ENCODE results near the gene CHPT1.

CHPT1 gene

GRCh38 chr12:101767537-101767936, 70.1 kb downstream of the CHPT1 start:
- no peak for DNase-seq

DNA sequence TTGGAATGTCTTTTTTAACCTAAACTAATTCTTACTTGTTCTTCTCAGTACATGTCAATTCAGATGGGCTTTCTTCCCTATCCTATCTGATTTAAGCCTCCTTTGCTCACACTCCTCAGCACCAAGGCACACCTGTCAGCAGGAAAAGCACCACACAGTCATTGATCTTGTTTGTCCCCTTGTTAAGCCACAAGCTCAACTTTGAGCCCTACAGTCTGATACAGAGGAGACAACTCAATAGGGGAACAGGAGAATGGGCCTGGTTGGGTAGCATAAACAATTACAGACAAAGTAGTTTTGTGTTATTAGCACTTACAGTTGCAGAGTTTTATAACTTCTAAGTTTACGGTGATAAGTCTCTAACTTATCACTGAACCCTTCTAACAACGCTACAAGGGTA, 71.3 kb downstream of the CHPT1 start:
- no peak for DNase-seq

DNA sequence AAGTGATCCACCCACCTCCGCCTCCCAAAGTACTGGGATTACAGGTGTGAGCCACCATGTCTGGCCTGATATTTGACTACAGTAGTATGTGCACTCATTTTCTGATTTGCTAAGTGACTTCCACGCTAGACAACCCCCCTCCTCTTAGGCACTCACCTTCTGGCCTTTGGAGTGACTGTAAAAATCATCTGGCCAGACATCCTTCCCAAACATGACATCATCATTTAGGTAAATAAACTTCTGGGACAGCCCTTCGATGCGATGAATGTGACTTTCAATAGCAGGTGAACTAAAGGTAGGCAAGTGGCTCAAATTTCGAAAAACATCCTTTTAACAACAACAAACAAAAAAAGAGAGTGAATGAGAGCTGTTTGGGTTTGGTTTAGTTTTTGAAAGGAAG, 72.4 kb downstream of the CHPT1 start:
- no peak for DNase-seq

DNA sequence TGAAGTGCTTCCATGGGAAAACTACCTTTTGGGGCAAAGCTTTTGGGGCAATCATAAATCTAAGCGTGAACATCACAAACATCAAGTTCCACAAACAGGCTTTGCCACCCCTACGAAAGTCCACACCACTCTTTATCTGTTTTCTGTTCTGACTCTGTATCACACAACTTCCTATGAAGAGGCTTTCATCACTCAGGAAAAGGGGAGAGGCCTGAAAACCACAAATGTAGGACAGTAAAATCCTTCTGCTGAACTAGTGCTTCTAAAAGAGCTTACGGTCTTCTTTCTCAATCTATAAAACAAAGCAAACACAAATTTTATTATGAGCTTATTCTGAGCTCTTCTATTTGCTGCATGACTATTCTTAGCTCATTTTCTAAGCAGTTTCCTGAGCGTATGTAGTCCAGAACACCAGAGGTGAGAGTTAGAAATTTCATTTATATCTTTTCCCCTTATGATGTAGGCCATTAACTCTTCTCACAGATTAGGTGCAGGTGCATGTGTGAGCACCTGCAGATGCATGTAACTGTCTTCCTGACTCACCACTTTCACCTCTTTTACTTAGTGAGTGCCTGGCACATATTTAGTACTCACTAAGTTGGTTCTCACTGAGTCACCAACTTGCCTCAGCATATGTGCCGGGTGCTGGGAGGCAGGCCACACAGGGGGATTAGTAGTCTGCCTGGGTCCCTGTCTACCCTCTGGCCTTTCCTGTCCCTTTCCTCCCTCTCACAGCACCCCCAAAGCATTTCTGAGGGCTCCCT, 74.8 kb downstream of the CHPT1 start:
- no peak for DNase-seq

GRCh38 chr12:101773650-101774162, 76.3 kb downstream of the CHPT1 start:
- DNase-seq: peak; percentile 55

DNA sequence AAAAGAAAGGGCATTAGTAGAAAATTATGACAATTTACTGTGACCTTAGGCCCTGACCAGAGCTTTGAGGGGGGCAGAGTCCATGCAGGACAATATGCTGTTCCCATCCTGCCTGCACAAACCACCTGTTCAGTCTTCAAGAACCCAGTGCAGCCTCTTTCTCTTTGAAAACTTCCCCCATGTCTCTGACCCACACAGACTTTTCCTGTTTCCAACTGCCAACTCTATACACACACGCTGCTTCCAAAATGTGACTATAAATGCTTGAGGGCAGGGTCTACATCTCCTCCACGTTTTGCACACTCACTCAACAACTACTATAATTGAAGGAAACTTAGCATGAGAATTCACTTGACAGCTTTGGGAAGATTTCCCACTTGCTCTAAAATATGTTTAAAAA, 78.4 kb downstream of the CHPT1 start:
- no peak for DNase-seq

DNA sequence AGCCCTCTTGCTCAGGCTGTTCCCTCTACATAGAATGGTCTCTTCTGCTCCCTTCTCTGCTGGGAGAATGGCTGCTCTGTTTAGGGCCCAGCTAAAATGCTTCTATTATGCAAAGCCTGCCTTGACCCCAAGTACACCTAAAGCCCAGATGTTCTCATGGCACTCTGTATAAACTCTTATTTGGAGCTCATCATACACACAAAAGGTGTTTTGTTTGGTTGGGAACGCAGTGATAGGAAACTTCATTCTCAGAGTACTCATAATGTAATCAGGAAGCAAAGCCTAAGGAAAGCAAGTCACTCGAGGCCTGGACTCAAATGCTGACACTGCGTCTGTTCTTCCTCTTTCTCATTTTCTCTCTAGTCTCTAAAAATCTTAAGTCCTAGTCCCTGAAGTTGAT, 80.0 kb downstream of the CHPT1 start:
- DNase-seq: no peak

- DNase-seq: no peak
These were observed 80.5 kb downstream of the CHPT1 start for GRCh38 chr12:101777978-101778377.
